Occipital lobe (tissue), 2 donors: Measurements from ENCODE around the gene PRR12. TPM values are rescaled to one million over a fixed set of nuclear protein-coding genes. Genes with fewer than 3 reads are reported as not detected.

Source experiments
- DNase-seq: peaks from one replicate; lab custom pipeline; 2025; lab: John Stamatoyannopoulos, UW
- total RNA-seq: library from RNA; depleted of rRNA; stranded (reverse); fragments of >200 nt; gene quantifications from one replicate; pipeline ENCODE4 v1.2.3, GENCODE V29; 2014

Gene PRR12
- total RNA-seq, 1 donor from 2014 or later, result 2.5 TPM

- no peak for DNase-seq
Measured at GRCh38 chr19:49592486-49593232, 1.7 kb downstream of the PRR12 start.

GRCh38 chr19:49593233-49594113, 2.5 kb downstream of the PRR12 start:
- peak; percentile 94 for DNase-seq

DNA sequence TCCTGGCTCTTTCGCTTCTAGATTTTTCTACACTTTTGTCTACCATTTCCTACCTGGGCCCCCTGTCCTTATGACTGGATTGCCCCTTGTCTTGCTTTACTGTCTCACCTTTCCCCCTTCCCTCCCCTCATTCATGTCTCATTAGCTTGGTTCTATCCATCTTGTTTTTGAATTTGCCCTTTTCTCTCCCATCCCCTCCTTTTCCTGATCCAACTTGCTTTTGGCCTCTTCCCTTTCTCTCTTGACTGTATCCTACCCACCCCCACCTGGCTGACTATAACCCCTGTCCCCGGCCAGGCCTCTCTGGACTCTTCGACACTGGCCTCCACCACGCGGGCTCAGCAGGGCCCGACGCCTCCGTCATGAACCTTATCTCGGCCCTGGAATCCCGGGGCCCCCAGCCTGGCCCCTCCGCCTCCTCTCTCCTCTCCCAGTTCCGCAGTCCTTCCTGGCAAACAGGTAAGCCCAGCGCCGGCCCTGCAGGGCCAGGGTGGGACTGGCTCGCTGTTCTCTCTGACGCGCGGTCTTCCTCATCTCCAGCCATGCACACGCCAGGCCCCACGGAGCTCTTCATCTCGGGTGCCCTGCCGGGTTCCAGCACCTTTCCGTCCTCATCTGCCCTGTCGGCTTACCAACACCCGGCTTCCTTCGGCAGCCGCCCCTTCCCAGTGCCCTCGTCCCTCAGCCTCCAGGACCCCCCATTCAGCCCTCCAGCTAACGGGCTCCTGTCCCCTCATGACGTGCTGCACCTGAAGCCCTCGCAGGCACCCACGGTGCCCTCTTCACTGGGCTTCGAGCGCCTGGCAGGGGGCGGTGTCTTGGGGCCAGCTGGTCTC, 3.4 kb downstream of the PRR12 start:
- DNase-seq, result no peak

DNA sequence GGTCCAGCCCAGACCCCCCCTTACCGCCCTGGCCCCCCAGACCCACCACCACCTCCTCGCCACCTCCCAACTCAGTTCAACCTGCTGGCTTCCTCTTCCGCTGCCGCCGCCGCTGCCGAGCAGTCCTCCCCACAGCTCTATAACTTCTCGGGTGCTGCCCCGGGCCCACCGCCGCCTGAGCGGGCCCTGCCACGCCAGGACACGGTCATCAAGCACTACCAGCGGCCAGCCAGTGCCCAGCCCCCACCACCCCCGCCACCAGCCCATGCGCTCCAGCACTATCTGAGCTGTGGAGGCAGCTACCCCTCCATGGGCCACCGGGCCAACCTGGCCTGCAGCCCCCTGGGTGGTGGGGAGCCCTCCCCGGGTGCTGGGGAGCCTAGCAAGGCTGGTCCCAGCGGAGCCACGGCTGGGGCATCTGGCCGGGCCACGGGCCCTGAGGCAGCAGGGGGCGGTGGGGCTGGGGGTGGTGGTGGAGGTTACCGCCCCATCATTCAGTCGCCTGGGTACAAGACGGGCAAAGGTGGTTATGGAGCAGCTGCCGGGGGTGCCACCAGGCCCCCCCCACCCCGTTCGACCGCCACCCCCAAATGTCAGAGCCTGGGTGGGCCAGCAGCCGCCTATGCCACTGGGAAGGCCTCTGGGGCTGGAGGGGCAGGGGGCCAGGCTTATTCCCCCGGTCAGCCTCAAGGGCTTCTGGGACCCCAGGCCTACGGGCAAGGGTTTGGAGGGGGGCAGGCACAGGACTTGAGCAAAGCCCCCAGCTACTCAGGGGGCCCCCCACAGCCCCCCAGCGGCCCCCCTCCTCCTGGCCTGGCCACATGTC, 4.2 kb downstream of the PRR12 start:
- no peak for DNase-seq

DNA sequence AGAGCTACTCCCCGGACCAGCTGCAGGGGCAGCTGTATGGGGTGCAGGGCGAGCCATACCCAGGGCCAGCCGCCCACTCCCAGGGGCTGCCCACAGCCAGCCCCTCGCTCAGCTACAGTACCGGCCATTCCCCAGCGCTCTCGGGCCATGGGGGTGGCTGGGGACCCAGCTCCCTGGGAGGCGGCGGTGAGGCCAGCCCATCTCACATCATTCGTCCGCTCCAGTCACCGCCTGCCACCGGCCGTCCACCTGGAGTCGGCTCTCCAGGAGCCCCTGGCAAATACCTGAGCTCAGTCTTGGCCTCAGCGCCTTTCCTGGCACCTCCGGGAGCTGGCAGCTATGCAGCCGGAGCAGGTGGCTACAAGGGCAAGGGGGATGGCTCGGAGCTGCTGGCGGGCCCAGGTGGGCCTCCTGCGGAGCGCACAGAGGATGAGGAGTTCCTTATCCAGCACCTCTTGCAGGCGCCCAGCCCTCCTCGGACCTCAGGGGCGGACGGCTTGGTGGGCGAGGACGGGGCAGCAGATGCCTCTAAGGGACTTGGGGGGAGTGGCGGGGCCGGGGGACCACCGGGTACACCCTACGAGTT, 4.9 kb downstream of the PRR12 start:
- DNase-seq, result no peak

DNA sequence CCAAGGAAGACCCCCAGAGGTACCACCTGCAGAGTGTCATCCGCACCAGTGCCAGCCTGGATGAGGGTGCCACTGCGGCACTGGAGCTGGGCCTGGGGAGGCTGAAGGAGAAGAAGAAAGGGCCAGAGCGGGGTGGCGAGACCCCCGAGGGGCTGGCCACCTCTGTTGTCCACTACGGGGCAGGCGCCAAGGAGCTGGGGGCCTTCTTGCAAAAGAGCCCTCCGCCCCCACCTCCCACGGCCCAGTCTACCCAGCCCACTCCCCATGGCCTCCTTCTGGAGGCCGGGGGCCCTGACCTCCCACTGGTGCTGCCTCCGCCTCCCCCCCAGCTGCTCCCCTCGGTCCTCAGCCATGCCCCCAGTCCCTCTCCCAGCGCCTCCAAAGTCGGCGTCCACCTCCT, 5.4 kb downstream of the PRR12 start:
- DNase-seq, result no peak

- no peak for DNase-seq
Measured at GRCh38 chr19:49596954-49597702, 6.1 kb downstream of the PRR12 start.

DNA sequence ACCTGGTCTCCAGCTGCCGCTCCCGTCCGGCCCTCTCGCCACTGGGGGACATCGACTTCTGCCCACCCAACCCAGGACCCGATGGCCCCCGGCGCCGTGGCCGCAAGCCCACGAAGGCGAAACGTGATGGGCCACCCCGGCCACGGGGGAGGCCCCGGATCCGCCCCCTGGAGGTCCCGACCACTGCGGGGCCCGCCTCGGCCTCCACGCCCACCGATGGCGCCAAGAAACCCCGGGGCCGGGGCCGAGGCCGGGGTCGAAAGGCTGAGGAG, 6.7 kb downstream of the PRR12 start:
- no peak for DNase-seq

DNA sequence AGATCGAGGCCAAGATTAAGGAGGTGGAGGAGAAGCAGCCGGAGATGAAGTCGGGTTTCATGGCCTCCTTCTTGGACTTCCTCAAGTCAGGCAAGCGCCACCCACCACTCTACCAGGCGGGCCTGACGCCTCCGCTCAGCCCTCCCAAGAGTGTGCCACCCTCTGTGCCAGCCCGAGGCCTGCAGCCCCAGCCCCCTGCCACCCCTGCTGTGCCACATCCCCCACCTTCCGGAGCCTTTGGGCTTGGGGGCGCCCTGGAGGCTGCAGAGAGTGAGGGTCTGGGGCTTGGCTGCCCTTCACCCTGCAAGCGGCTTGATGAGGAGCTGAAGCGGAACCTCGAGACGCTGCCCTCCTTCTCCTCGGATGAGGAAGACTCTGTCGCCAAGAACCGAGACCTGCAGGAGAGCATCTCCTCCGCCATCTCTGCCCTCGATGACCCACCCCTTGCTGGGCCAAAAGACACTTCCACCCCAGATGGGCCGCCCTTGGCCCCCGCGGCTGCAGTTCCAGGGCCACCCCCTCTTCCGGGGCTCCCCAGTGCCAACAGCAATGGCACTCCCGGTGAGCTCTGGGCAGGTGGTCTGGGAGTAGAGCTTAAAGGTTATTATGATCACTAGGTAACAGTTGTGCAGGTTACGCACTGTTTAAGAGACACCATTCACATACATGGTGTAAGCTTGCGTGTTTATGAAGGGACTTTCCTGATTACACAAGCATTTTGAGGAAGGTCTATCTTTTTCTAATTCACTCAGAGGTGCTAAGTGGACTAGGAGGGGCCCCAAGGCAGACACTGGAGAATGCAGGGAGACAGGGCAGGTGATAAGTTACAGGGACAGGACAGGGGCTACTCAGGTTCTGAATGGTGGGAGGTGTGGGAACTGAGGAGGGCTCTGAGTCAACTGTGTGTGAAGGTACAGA, 8.7 kb downstream of the PRR12 start:
- no peak for DNase-seq

- DNase-seq, result no peak
Measured at GRCh38 chr19:49601482-49602038, 10.6 kb downstream of the PRR12 start.

DNA sequence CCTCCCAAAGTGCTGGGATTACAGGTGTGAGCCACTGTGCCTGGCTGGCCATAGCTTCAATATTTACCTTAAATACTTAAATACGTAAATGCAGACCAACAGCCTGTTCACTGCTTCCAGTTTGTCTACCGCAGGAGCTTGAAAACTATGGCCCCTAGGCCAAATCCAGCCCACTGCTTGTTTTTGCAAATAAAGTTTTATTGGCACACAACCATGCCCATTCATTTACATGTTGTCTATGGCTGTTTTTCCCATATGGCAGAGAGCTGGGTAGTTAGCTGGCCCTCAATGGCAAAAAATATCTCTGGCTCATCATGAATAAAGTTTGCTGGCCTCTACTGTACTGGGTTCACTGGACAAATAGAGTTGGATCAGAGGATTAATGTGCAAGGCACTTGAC, 11.8 kb downstream of the PRR12 start:
- no peak for DNase-seq

- DNase-seq, result no peak
Measured at GRCh38 chr19:49605605-49606004, 14.6 kb downstream of the PRR12 start.

DNA sequence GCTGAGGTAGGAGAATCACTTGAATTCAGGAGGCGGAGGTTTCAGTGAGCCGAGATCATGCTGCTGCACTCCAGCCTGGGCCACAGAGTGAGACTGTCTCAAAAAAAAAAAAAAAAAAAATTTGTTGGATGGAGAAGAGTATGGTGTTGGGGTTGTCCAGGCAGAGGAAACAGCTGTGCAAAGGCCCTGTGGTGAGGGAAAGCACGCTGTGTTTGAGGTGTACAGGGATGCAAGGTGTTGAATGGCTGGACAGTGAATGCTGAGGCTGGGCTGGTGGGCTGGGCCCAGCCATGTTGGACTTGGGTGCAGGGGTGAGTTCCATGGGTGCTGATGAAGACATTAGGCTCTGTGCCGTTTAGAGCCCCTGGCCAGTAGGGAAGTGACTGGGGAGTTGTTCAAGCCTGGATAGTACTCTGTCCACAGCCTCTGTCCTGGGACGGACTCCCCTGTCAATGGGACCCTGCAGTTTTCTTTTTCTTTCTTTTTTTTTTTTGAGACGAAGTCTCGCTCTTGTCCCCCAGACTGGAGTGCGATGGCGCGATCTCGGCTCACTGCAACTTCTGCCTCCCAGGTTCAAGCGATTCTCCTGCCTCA, 18.6 kb downstream of the PRR12 start:
- DNase-seq, result no peak

- DNase-seq, result no peak
Measured at GRCh38 chr19:49613374-49613773, 22.4 kb downstream of the PRR12 start.

GRCh38 chr19:49614096-49614833, 23.3 kb downstream of the PRR12 start:
- no peak for DNase-seq

GRCh38 chr19:49615861-49616260, 24.9 kb downstream of the PRR12 start:
- DNase-seq, result no peak

DNA sequence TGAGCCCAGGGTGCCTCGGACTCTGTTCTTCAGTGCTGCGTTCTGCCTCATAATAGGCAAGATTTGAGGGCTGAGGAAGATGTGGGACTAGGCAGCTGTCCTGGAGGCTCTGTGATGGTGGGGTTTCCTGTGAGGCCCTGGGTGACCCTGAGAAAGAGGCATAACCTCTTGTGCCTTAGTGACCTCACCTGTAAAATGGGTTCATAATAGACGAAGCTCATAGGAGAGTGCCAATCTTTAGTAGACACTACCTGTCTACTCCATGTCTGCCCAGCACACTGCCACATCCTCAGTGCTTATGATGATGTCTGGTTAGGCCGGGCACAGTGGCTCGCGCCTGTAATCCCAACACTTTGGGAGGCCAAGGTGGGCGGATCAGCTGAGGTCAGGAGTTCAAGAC, 25.6 kb downstream of the PRR12 start:
- no peak for DNase-seq

DNA sequence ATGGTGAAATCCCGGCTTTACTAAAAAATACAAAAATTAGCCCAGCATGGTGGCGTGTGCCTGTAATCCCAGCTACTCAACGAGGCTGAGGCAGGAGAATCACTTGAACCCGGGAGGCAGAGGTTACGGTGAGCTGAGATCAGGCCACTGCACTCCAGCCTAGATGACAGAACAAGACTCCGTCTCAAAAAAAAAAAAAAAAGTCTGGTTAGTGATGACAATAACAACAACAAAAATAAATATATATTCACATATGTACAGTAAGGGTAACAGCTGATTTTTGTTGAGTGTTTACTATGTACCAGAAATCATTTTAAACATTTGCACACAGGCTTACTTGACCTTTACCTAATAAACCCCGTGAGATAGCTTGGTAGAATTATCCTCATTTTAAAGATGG, 26.0 kb downstream of the PRR12 start:
- DNase-seq, result no peak
